NCI-H82 treated with DMSO at 0.1 percent for 48 hours (cell line): ENCODE data around the gene PRH2.

Experiments
- DNase-seq: peaks from one replicate; lab custom pipeline; 2025; ENCODE audit not compliant: unreplicated experiment; lab: John Stamatoyannopoulos, UW

The PRH2 gene

GRCh38 chr12:10928746-10929286 is at the start of gene PRH2:
Gene PRH2, plus strand, starts transcription at chr12:10929236. Its CDS starts 38 bp downstream, at chr12:10929274.
- no peak for DNase-seq

GRCh38 chr12:10884086-10884725 is 44.8 kb upstream of the PRH2 start, which contains the start of gene PRH1:
Gene PRH1, minus strand, starts transcription at chr12:10884255. Its CDS starts 38 bp downstream, at chr12:10884217.
- DNase-seq, result no peak

- no peak for DNase-seq
These were observed 39.8 kb upstream of the PRH2 start for GRCh38 chr12:10889226-10889625.

- DNase-seq, result no peak
These were observed 37.1 kb upstream of the PRH2 start for GRCh38 chr12:10891937-10892336.

GRCh38 chr12:10896854-10897253 is 32.2 kb upstream of the PRH2 start:
- no peak for DNase-seq

GRCh38 chr12:10900530-10900929 is 28.5 kb upstream of the PRH2 start:
- DNase-seq, result no peak

- DNase-seq, result no peak
These were observed 28.1 kb upstream of the PRH2 start for GRCh38 chr12:10900972-10901371.

- DNase-seq, result no peak
These were observed 27.6 kb upstream of the PRH2 start for GRCh38 chr12:10901427-10901826.

GRCh38 chr12:10904686-10905085 is 24.4 kb upstream of the PRH2 start:
- no peak for DNase-seq

- no peak for DNase-seq
These were observed 19.6 kb upstream of the PRH2 start, which contains the start of gene TAS2R13 for GRCh38 chr12:10909462-10909861. Gene TAS2R13, minus strand, starts transcription at chr12:10909562. Its CDS starts 264 bp downstream, at chr12:10909298.

GRCh38 chr12:10910380-10910779 is 18.7 kb upstream of the PRH2 start:
- no peak for DNase-seq

GRCh38 chr12:10919809-10920208 is 9.2 kb upstream of the PRH2 start:
- DNase-seq, result no peak

GRCh38 chr12:10926269-10926668 is 2.8 kb upstream of the PRH2 start:
- DNase-seq, result no peak

- no peak for DNase-seq
These were observed 7.5 kb downstream of the PRH2 start for GRCh38 chr12:10936506-10936905.

- no peak for DNase-seq
These were observed 10.1 kb downstream of the PRH2 start, which contains the start of gene TAS2R14 for GRCh38 chr12:10939163-10939562. Gene TAS2R14, minus strand, starts transcription at chr12:10939263. Its CDS starts 56 bp downstream, at chr12:10939207.

- no peak for DNase-seq
These were observed 11.4 kb downstream of the PRH2 start for GRCh38 chr12:10940389-10940788.

GRCh38 chr12:10941369-10941768 is 12.3 kb downstream of the PRH2 start:
- DNase-seq, result no peak

GRCh38 chr12:10941916-10942607 is 13.0 kb downstream of the PRH2 start:
- no peak for DNase-seq

- DNase-seq, result no peak
These were observed 14.1 kb downstream of the PRH2 start for GRCh38 chr12:10943167-10943566.

GRCh38 chr12:10952645-10953044 is 23.6 kb downstream of the PRH2 start:
- no peak for DNase-seq

GRCh38 chr12:10956085-10956484 is 27.0 kb downstream of the PRH2 start:
- DNase-seq, result no peak

- no peak for DNase-seq
These were observed 28.7 kb downstream of the PRH2 start for GRCh38 chr12:10957741-10958140.
